Hematopoietic multipotent progenitor cell treated with erythropoietin and hydrocortisone succinate and interleukin-3 and kit ligand, for 4 days (in vitro differentiated cells): ENCODE data around the gene HIP1R.
"Not testable (repeated sequence)": the region's sequence is repeated elsewhere in the genome, so short reads cannot be mapped to it uniquely, and the experiment has no call there.

ENCODE experiments used
- DNase-seq: peaks from one replicate; pipeline ENCODE4 v3.0.0-alpha.2; 2015

The HIP1R gene

GRCh38 chr12:122896662-122897061 is 61.4 kb downstream of the HIP1R start:
- no peak for DNase-seq

- DNase-seq: no peak
Measured at GRCh38 chr12:122899887-122900286, 64.6 kb downstream of the HIP1R start.

GRCh38 chr12:122902854-122903692 is 67.8 kb downstream of the HIP1R start:
- DNase-seq: no peak

GRCh38 chr12:122903693-122904034 is 68.4 kb downstream of the HIP1R start:
- no peak for DNase-seq

GRCh38 chr12:122905258-122905657 is 70.0 kb downstream of the HIP1R start:
- DNase-seq: not testable (repeated sequence)

GRCh38 chr12:122908915-122909314 is 73.7 kb downstream of the HIP1R start:
- no peak for DNase-seq

GRCh38 chr12:122909442-122910288 is 74.4 kb downstream of the HIP1R start:
- peak; percentile 59 for DNase-seq
